ENCODE measurements around the gene GIGYF1.
"Not testable (repeated sequence)": the region's sequence is repeated elsewhere in the genome, so short reads cannot be mapped to it uniquely, and the experiment has no call there.

The GIGYF1 gene

DNA sequence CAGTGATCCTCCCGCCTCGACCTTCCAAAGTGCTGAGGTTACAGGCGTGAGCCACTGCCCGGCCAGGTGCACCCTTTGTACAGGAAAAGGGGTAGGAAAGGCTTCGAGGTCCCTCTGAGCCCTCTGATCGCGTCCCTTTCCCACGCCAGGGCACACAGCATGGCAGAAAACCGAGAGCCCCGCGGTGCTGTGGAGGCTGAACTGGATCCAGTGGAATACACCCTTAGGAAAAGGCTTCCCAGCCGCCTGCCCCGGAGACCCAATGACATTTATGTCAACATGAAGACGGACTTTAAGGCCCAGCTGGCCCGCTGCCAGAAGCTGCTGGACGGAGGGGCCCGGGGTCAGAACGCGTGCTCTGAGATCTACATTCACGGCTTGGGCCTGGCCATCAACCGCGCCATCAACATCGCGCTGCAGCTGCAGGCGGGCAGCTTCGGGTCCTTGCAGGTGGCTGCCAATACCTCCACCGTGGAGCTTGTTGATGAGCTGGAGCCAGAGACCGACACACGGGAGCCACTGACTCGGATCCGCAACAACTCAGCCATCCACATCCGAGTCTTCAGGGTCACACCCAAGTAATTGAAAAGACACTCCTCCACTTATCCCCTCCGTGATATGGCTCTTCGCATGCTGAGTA is 12.7 kb upstream of the GIGYF1 start:
- no peak for DNase-seq (ENCODE audit: low spot score)

DNA sequence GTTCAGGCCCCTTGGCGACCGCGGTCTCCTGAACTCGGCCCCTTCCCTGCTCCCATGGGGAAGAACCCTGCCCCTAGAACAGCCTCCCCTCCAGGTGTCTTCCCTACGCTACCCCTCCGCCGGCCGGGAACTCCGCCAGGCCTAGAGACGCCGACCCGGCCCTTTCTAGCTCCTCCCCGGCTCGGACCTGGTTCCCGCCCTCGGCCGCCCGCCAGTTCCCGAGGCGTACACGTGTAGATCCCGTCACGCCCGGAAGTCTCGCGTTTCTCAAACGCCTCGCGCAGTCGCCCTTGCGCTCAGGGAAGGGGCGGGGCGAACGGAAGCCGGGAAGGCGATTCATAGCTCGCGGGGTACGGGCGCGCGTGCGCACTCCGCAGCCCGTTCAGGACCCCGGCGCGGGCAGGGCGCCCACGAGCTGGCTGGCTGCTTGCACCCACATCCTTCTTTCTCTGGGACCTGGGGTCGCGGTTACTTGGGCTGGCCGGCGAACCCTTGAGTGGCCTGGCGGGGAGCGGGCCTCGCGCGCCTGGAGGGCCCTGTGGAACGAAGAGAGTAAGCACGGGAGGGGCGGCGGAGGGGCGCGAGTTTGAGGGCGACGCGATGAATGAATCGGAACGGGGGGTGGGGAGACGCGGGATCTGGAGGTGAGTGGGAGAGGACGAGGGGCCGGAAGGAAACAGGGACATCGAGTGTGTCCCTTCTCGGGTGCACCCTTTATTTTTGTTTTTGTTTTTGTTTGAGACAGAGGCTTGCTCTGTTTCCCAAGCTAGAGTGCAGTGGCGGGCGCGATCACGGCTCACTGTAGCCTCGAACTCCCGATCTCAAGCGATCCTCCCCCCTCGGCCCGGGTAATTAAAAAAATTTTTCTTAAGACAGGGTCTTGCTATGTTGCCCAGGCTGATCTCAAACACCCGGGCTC is 12.0 kb upstream of the GIGYF1 start, which contains the start of gene POP7:
TSS of gene POP7 (plus strand) at position 369 of the 919 bp plus-strand sequence. CDS start 710 bp downstream, outside the sequence.
- DNase-seq (ENCODE audit: low spot score), result peak; percentile 99

DNA sequence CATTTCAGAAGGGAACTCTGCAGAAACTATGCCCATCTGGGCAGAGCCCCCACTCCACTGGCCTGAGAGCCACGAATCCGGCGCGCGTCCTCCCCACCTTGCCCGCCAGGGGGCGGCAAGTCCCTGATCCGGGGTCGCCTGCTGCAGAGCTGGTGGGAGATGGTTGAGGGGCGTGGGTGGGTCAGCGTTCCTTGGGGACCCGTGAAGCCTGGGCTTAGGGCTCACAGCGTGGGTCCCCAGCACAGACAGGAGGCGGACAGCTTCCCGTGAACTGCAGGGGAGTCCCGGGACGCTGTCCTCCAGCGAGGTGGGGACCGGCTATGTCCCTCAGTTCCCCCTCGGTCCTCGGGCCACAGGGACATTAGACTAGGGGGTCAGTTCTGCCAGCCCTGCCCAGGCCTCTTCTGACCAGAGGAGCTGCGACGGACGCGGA is 11.3 kb upstream of the GIGYF1 start:
- DNase-seq (ENCODE audit: low spot score), result peak; percentile 84

- DNase-seq (ENCODE audit: low spot score), result not testable (repeated sequence)
Observed at GRCh38 chr7:100701089-100701488, 7.0 kb upstream of the GIGYF1 start.

GRCh38 chr7:100699018-100699417 is 5.0 kb upstream of the GIGYF1 start:
- no peak for DNase-seq (ENCODE audit: low spot score)

DNA sequence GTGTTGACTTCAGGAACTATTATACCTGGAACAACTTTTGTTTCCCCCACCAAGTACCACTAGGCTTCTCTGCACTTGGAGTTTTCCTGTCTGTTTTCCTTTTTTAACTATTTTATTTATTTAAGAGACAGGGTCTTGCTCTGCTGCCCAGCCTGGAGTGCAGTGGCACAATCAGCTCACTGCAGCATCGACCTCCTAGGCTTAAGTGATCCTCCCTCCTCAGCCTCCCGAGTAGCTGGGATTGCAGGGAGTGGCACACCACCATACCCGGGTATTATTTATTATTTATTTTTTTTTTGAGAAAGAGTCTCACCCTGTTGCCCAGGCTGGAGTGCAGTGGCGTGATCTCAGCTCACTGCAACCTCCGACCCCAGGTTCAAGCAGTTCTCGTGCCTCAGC is 2.1 kb upstream of the GIGYF1 start:
- no peak for DNase-seq (ENCODE audit: low spot score)

DNA sequence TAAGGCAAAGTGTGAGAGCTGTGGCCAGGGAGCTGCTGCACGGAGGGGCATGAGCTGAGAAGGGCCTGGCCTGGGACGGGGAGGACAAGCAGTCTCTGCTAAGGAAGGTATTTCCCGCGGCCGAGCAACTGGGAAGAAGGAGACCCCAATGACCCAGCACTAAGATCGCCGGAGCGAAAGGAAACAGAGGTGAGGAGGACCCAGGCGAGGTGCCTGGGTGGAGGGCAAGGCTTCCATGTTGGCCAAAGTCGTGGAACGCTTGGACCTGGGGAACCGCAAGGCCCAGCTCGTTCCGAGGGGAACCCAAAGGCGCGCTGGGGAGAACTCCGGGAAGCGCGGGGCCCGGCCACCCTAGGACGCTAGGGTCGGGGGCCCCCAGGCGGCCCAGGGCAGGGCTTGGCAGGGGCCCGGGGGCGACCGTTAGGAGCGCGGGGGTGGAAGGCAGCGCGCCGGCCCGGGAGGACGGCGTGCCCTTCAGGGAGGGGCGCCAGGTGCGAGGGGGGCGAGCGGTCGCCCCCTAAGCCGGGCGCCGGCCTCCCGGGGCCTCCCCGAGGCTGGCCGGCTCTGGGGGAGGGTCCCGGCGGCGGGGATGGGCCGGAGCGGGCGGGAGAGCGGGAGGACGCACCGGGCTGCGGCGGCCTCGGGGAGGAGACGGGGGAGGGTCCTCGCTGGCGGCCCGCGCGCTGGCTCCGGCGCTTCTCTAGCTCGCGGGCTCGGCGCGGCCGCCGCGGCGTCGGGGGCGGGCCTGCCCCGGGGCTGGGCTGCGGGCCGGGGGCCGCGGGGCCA is 545 bp downstream of the GIGYF1 start:
- DNase-seq (ENCODE audit: low spot score), result no peak

- no peak for DNase-seq (ENCODE audit: low spot score)
Observed at GRCh38 chr7:100692578-100692961, 1.5 kb downstream of the GIGYF1 start.

- DNase-seq (ENCODE audit: low spot score), result peak; percentile 83
Observed at GRCh38 chr7:100691676-100692577, 2.1 kb downstream of the GIGYF1 start.

DNA sequence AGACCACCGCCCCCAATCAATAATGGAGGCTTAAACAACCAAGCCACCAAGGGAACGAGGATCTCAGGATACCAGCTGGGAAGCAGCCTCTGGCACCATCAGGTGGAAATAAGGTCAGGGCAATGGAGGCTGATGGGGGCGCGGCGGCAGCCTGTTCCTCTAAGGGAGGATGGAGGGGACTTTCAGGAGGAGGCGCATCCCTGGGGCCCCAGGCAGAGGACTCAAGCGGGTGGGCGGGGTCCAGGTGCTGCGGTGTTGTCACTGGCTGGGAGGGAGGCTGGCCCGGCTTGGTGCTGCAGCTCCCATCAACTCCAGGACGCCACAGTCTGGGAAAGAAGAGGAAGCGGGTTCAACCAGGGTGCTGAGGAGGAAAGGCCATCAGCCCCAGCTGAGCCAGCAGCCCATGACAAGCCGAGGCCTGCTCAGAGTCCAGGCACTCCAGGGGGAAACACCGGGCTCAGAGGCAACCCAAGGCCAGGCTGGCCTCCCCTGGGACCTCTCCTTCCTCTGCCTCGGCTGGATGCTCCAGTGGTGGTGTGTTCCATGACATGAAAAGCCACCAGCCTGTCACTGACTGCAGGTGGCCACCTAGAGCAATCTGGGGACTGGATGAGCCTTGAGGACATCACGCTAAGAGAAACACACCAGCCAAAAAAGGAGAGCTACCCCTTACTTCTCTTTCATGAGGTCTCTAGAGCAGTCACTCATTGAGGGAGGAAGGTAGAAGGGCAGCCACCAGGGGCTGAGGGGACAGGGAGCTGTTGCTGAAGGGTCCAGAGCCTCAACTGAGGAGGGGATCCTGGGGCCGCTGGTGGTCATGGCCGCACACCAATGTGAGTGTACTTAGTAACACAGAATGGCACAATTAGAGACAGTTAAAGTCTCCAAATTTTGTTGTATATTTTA is 4.6 kb downstream of the GIGYF1 start:
- no peak for DNase-seq (ENCODE audit: low spot score)

GRCh38 chr7:100688326-100688860 is 5.7 kb downstream of the GIGYF1 start:
- no peak for DNase-seq (ENCODE audit: low spot score)

- DNase-seq (ENCODE audit: low spot score), result no peak
Observed at GRCh38 chr7:100687751-100688300, 6.2 kb downstream of the GIGYF1 start.

GRCh38 chr7:100687261-100687660 is 6.8 kb downstream of the GIGYF1 start:
- no peak for DNase-seq (ENCODE audit: low spot score)

DNA sequence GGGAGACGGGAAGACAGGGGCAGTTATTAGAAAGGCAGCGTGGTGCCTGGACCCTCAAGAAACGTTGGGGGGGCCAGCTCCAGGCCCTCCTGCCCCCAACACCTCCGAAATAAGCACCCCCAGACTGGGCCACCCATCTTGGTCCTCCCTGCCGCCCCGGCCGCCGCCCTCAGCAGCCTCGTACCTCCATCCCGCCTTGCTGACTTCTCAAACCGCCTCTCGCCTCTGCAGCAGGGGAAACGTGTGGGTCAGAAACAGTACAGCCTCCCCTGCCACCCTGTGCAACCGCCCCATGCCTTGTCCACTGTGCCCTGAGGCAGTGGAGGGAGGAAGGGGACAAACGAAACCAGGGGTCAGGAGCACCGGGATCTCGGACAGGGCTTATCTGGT is 7.2 kb downstream of the GIGYF1 start:
- no peak for DNase-seq (ENCODE audit: low spot score)

DNA sequence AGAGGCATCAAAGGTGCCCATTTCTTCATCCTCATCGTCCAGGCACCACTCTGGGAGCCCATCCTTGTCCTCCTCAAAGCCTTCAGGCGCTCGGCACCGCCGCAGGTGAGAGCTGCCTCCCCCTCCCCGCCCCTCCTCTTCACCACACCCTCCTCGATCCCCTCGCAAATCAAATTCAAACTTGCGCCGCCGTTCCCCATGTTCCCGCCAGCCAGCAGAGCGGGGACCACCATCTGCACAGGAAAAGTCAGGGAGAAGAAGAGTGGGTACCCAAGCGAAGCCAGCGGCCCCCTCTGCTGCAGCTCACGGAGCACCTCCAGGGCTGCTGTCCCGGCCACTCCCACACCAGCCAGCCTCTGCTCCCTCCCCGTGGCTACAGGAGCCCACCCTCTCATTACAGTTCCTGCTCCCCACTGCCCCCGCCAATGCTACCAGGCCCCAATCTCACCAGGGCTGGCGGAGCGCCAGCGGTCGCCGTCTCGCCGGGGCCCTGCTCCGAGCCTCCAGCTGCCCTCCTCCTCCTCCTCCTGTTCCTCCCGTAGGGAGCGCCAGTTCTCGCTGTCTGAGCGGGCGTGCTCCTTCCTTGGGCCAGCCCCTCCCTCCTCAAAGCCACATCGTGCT is 7.7 kb downstream of the GIGYF1 start:
- no peak for DNase-seq (ENCODE audit: low spot score)

DNA sequence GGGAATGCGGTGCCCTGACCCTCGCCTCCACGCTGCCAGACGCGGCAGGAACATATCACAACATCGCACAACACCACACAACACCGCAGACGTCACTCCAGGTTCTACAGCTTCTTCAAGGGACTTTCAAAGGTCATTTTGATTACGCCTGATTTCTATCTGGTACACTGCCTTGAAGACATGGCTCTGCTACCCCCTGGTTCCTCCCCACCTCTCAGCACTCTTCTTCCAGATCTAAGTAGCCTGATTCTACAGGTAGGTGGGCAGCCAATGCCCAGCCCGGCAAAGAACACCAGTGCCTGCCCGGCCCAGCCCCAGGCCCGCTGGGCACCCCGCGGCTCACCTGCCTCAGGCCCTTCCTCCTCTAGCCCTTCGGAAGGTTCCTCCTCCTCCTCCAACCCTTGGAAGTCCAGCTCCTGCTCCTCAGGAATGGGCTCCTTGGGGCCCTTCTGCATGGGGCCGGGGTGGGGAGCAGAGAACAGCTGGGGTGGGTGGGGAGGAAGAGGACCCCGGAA is 8.4 kb downstream of the GIGYF1 start:
- no peak for DNase-seq (ENCODE audit: low spot score)

- no peak for DNase-seq (ENCODE audit: low spot score)
Observed at GRCh38 chr7:100685049-100685605, 8.9 kb downstream of the GIGYF1 start.

GRCh38 chr7:100684534-100685042 is 9.5 kb downstream of the GIGYF1 start:
- DNase-seq (ENCODE audit: low spot score), result no peak
